Measurements from ENCODE around the gene TSPAN14.

Gene TSPAN14

DNA sequence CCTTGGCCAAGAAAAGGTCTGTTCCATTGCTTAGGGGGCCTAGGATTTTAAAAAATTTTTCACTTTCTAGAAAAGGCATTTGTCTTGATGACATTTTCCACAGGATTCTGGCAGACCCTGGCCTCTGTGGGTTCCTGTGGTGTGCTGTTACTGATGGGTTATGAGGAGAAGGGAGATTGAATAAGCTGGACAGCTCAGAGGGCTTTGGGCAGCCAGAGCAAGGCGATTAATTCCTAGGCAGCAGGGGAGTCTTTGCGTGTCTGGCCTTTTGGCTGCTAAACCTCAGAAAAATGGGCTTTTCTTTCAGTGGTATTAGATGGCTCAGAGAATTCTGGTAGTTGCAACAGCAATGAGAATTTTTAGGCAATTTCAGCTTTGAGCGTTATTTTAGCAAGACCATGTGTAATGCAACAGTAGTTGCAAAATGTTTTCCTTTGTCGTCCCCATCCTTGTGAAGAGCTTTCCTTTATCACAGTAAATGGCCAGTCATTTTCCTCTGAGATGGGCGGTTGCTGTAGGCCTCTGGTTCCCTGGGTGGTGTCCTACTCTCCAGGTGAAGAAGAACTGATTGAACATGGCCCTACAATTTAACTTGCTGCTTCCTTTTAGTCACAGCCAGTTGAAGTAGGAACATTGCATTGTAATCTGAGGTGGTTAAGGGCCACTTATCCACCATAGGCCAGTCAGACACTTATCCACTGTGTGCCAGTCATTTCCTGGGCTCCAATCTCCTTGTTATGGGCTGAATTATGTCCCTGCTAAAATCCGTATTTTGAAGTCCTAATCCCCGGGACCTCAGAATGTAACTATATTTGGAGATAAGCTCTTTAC lies 126.7 kb downstream of the TSPAN14 start:
- no peak for TF ChIP-seq CTCF (IDR thresholded peaks at IDR 0.05)

GRCh38 chr10:80581469-80581835 lies 127.3 kb downstream of the TSPAN14 start:
- no peak for TF ChIP-seq CTCF (IDR thresholded peaks at IDR 0.05)

DNA sequence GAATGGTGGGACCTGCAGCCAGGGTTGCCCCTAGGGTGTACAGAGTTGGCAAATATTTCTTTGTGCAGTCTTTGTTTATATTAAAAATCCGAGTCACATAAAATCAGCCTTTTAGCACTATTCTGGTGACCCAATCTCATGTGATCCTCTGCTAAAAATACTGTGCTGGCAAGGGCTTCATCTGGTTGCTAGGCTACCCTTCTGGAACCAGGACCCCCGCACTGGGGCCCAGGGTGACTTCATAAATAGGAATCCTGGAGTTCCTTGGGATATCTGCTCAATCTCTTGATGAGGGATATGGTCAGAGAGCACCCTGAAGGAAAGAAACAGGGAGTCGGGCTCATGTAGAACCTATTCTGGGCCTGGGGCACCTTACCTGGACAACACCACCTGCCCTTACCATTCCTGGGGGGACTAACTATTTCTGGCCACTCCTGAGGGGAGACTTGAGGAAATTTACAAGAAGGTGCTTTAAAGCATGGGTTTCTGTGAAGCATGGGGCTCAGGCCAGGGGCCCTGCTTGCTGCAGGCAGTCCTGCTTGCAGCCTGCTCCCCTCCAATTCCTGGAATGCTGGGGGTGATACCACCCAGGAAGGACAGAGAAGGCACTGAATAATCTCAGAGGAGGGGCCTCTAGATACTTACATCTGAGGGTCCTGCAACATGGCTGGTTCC lies 128.3 kb downstream of the TSPAN14 start:
- no peak for TF ChIP-seq CTCF (IDR thresholded peaks at IDR 0.05)
